Peyer's patch (tissue), 4 donors: ENCODE data around the gene SDC4.

Source experiments
- POLR2A ChIP-seq, 2 donors: fragments of 450-650 bp; IDR thresholded peaks; one replicate each; pipeline ENCODE4 v1.5.1; 2017; ENCODE audit warnings: antibody characterized with exemption in 2 of 2, mild to moderate bottlenecking in 2 of 2, moderate library complexity in 2 of 2
- TF ChIP-seq, protein P1 (sequence below), 6 experiments: fragments of 450-650 bp in 4 of 6; fragments of 200-600 bp in 2 of 6; sonication (generic) in 1 of 6; IDR thresholded peaks; one replicate each; pipeline ENCODE4 v1.5.1; 2017 to 2019; ENCODE audit warnings: antibody characterized with exemption in 6 of 6, mild to moderate bottlenecking in 3 of 6, moderate library complexity in 1 of 6

DNA sequence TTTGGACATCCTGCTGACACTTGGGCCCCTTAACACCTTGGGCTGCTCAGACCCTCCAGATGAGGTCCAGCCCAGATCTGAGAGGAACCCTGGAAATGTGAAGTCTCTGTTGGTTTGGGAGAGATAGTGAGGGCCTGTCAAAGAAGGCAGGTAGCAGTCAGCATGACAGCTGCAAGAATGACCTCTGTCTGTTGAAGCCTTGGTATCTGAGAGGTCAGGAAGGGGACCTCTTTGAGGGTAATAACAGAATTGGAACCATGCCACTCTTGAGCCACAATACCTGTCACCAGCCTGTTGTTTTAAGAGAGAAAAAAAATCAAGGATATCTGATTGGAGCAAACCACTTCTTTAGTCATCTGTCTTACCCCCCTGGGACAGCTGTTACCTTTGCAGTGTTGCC lies 18.9 kb upstream of the SDC4 start:
- TF ChIP-seq, protein P1, sequence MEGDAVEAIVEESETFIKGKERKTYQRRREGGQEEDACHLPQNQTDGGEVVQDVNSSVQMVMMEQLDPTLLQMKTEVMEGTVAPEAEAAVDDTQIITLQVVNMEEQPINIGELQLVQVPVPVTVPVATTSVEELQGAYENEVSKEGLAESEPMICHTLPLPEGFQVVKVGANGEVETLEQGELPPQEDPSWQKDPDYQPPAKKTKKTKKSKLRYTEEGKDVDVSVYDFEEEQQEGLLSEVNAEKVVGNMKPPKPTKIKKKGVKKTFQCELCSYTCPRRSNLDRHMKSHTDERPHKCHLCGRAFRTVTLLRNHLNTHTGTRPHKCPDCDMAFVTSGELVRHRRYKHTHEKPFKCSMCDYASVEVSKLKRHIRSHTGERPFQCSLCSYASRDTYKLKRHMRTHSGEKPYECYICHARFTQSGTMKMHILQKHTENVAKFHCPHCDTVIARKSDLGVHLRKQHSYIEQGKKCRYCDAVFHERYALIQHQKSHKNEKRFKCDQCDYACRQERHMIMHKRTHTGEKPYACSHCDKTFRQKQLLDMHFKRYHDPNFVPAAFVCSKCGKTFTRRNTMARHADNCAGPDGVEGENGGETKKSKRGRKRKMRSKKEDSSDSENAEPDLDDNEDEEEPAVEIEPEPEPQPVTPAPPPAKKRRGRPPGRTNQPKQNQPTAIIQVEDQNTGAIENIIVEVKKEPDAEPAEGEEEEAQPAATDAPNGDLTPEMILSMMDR (IDR thresholded peaks at IDR 0.05), result no peak
- no peak for TF ChIP-seq POLR2A (IDR thresholded peaks at IDR 0.05)
